ENCODE results near the gene ETS2. TPM values are rescaled to one million over a fixed set of nuclear protein-coding genes. Genes with fewer than 3 reads are reported as not detected.

The ETS2 gene
- total and polyA plus RNA-seq, 2 experiments from 2014 or later = 19.5 to 36.8 TPM

- TF ChIP-seq ZNF462 (CRISPR knock-in tag; IDR thresholded peaks at IDR 0.05) = no peak
- no peak for TF ChIP-seq NANOG (IDR thresholded peaks at IDR 0.05; ENCODE audit: borderline replicate concordance)
- TF ChIP-seq STAT1 (IDR thresholded peaks at IDR 0.05; ENCODE audit: unreplicated experiment) = no peak
- TF ChIP-seq, protein P1, sequence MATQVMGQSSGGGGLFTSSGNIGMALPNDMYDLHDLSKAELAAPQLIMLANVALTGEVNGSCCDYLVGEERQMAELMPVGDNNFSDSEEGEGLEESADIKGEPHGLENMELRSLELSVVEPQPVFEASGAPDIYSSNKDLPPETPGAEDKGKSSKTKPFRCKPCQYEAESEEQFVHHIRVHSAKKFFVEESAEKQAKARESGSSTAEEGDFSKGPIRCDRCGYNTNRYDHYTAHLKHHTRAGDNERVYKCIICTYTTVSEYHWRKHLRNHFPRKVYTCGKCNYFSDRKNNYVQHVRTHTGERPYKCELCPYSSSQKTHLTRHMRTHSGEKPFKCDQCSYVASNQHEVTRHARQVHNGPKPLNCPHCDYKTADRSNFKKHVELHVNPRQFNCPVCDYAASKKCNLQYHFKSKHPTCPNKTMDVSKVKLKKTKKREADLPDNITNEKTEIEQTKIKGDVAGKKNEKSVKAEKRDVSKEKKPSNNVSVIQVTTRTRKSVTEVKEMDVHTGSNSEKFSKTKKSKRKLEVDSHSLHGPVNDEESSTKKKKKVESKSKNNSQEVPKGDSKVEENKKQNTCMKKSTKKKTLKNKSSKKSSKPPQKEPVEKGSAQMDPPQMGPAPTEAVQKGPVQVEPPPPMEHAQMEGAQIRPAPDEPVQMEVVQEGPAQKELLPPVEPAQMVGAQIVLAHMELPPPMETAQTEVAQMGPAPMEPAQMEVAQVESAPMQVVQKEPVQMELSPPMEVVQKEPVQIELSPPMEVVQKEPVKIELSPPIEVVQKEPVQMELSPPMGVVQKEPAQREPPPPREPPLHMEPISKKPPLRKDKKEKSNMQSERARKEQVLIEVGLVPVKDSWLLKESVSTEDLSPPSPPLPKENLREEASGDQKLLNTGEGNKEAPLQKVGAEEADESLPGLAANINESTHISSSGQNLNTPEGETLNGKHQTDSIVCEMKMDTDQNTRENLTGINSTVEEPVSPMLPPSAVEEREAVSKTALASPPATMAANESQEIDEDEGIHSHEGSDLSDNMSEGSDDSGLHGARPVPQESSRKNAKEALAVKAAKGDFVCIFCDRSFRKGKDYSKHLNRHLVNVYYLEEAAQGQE (IDR thresholded peaks at IDR 0.05; ENCODE audit: unreplicated experiment) = no peak
- no peak for TF ChIP-seq EZH2 (IDR thresholded peaks at IDR 0.05; ENCODE audit: low read depth, unreplicated experiment)
- TF ChIP-seq JUNB (IDR thresholded peaks at IDR 0.05; ENCODE audit: unreplicated experiment) = no peak
- TF ChIP-seq ETS1 (IDR thresholded peaks at IDR 0.05) = no peak
- TF ChIP-seq ZNF114 (CRISPR knock-in tag; IDR thresholded peaks at IDR 0.05) = no peak
- TF ChIP-seq EZH2phosphoT487 (IDR thresholded peaks at IDR 0.05; ENCODE audit: unreplicated experiment) = no peak
- TF ChIP-seq, protein P2, sequence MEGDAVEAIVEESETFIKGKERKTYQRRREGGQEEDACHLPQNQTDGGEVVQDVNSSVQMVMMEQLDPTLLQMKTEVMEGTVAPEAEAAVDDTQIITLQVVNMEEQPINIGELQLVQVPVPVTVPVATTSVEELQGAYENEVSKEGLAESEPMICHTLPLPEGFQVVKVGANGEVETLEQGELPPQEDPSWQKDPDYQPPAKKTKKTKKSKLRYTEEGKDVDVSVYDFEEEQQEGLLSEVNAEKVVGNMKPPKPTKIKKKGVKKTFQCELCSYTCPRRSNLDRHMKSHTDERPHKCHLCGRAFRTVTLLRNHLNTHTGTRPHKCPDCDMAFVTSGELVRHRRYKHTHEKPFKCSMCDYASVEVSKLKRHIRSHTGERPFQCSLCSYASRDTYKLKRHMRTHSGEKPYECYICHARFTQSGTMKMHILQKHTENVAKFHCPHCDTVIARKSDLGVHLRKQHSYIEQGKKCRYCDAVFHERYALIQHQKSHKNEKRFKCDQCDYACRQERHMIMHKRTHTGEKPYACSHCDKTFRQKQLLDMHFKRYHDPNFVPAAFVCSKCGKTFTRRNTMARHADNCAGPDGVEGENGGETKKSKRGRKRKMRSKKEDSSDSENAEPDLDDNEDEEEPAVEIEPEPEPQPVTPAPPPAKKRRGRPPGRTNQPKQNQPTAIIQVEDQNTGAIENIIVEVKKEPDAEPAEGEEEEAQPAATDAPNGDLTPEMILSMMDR (conservative IDR thresholded peaks at IDR 0.05; ENCODE audit: low read depth in 2 of 2) = no peak
- no peak for TF ChIP-seq CREB1 (CRISPR knock-in tag; IDR thresholded peaks at IDR 0.05; ENCODE audit: low read depth)
- no peak for TF ChIP-seq ZNF331 (CRISPR knock-in tag; IDR thresholded peaks at IDR 0.05; ENCODE audit: low read depth)
- TF ChIP-seq POLR2AphosphoS5 (IDR thresholded peaks at IDR 0.05; ENCODE audit: low read depth) = no peak
- Histone ChIP-seq H3K27me3 (ENCODE audit: insufficient read depth) (no peaks in the 10 kb centered on the region), H3K79me2 (replicated peaks; ENCODE audit: insufficient read depth) (no peaks in the 10 kb centered on the region), H3K27ac (ENCODE audit: low read depth) (no peak overlapping the region), H3F3A (replicated peaks; ENCODE audit: low read depth) (no peaks in the 10 kb centered on the region), H3K36me3 (ENCODE audit: insufficient read depth) (no peaks in the 10 kb centered on the region), H3K4me1 (ENCODE audit: insufficient read depth) (no peaks in the 10 kb centered on the region), H3K4me3 (no peak overlapping the region), H2AFZ (0 out of 2 replicates have a peak overlapping the region, but pooled peaks have one; percentile 38), H3K9me2 (ENCODE audit: insufficient read depth) (no peaks in the 10 kb centered on the region), H3K4me2 (no peak overlapping the region), H4K20me1 (replicated peaks; ENCODE audit: insufficient read depth) (no peaks in the 10 kb centered on the region)
- Mint-ChIP-seq H3K9me3 (no peaks in the 10 kb centered on the region), H3K4me1 (peaks cover 3% of the 10 kb centered on the region; the same call in 1 of the 3 replicates), H3K27ac (no peak overlapping the region), H3K27me3 (ENCODE audit: insufficient read depth, low read depth, poor library complexity) (no peaks in the 10 kb centered on the region), H3K4me3 (no peak overlapping the region), H3K36me3 (ENCODE audit: low read depth) (no peaks in the 10 kb centered on the region)
- DNase-seq (ENCODE audit: low spot score) (no peak), ATAC-seq (no peak)
Measured at GRCh38 chr21:38831526-38832467, 26.1 kb downstream of the ETS2 start.

All from GM23338 (cell line).